DMS79 (cell line): ENCODE measurements around the gene TYW3.

ENCODE experiments used
- DNase-seq: peaks from one replicate; lab custom pipeline; 2025; lab: John Stamatoyannopoulos, UW

Gene TYW3

GRCh38 chr1:74790453-74790852 lies 57.5 kb downstream of the TYW3 start:
- DNase-seq = no peak

GRCh38 chr1:74791491-74791890 lies 58.5 kb downstream of the TYW3 start:
- DNase-seq = no peak

GRCh38 chr1:74799119-74799657 lies 66.2 kb downstream of the TYW3 start:
- DNase-seq = no peak

DNA sequence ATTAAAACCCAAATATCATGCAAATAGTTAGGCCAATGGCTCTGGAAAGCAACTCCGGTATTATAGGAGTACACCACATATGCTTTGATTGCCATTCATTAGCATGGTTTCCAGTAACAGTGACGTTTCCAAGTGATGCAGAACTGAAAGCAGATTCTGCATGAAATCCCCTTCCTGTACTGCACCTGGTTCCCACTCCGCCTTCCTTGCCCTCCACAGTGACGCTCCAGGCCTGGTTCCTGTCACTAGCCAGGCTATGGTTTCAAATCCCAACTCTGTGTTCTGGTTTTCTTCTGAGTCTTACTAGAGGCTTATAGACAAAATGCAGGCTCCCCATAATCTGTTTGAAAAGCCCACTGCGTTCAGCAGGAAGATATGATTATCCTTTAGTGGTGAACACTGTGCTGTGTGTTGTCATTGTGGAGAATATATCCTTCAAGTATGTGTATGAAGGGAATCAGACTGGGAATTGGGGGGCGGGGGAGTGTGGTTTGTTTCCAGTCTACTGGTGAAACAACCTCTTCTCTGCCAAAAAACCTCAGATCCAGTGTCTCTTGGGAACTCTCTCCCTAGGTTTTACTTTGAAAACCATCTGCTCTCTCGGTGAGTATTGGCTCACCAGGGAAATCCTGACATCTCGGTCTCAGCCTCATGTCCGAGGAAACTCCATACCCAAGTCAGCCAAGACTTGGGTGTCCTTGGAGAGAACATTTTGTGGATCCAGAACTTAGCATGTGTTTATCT lies 78.7 kb downstream of the TYW3 start:
- DNase-seq = no peak

DNA sequence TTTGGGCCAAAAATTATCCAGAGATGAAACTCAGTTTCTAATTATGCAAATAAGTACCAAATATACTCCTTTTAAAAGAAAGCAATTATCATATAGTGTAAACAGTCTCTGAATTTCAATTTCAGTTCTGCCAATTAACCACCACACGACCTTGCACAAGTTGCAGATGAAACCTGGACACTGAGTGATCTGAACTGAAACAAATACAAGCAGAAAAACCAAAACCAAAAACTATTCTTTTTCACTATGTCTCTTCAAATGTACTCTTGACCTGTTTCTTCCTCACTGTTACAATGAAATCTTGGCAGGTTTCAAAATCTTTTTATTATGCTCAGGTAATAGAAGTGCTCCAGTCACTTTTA lies 79.2 kb downstream of the TYW3 start:
- no peak for DNase-seq
